ENCODE measurements around the gene PALLD.

- TF ChIP-seq ZBTB21 (CRISPR knock-in tag; IDR thresholded peaks at IDR 0.05; ENCODE audit: borderline replicate concordance), result no peak
- TF ChIP-seq CTCF (IDR thresholded peaks at IDR 0.05), result no peak
- no peak for TF ChIP-seq ELF4 (CRISPR knock-in tag; IDR thresholded peaks at IDR 0.05; ENCODE audit: low read depth)
- no peak for TF ChIP-seq ZNF138 (CRISPR knock-in tag; conservative IDR thresholded peaks at IDR 0.05)
- TF ChIP-seq SP1 (CRISPR knock-in tag; conservative IDR thresholded peaks at IDR 0.05), result no peak
- TF ChIP-seq MAX (CRISPR knock-in tag; IDR thresholded peaks at IDR 0.05), result no peak
- no peak for TF ChIP-seq JUN (CRISPR knock-in tag; IDR thresholded peaks at IDR 0.05)
- TF ChIP-seq ZNF416 (CRISPR knock-in tag; IDR thresholded peaks at IDR 0.05), result no peak
- no peak for TF ChIP-seq KAT7 (CRISPR knock-in tag; IDR thresholded peaks at IDR 0.05; ENCODE audit: borderline replicate concordance)
- TF ChIP-seq ZBTB43 (CRISPR knock-in tag; IDR thresholded peaks at IDR 0.05), result no peak
- no peak for TF ChIP-seq TCF7 (CRISPR knock-in tag; IDR thresholded peaks at IDR 0.05; ENCODE audit: low read depth)
- no peak for TF ChIP-seq ZNF121 (CRISPR knock-in tag; IDR thresholded peaks at IDR 0.05)
These were observed 432.0 kb downstream of the PALLD start for GRCh38 chr4:168928875-168929274.

Measured in WTC11 (cell line).